Tibial nerve (tissue), 4 donors: ENCODE measurements around the gene SORCS3.

Experiments
- CTCF ChIP-seq, 5 experiments: fragments of 200-600 bp in 3 of 5; fragments of 450-650 bp in 2 of 5; sonication (generic) in 3 of 5; IDR thresholded peaks; one replicate each; pipeline ENCODE4 v1.5.1; 2016 to 2019; ENCODE audit warnings: antibody characterized with exemption in 5 of 5, mild to moderate bottlenecking in 3 of 5, moderate library complexity in 2 of 5
- EP300 ChIP-seq, 2 donors: sonication (generic); formaldehyde crosslinking; IDR thresholded peaks; one replicate each; pipeline ENCODE4 v1.6.1; 2017; ENCODE audit warnings: antibody characterized with exemption in 2 of 2, mild to moderate bottlenecking in 1 of 2

DNA sequence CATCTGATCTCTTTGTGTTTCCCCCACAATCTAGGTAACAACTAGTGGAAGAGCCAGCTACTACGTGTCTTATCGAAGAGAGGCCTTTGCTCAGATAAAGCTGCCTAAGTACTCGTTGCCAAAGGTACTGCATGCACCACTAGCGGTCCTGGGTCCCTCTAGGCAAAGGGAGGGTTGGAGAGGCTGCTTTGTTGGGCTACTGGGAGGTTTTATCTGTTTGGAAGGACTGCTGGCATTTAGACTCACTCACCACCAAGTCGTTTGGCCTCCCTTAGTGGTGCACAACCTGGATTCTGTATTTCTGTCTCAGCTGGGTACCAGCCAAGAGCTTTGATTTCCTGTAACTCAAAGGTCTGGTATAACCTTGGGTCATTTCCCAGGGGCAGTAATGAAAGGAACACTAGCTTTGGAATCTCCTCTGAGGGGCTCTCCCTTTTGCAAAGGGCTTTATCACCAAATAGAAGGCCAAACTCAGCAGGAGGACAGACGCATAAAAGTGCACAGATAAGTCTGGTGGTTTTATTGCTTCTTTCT is 498.3 kb downstream of the SORCS3 start:
- TF ChIP-seq CTCF (IDR thresholded peaks at IDR 0.05) (no peak), EP300 (IDR thresholded peaks at IDR 0.05) (no peak)
